Effector memory CD8-positive, alpha-beta T cell (primary cell): Measurements from ENCODE around the gene HEXA.

Experiments used
- ATAC-seq: fragments of 150-1000 bp; cut with Tn5 transposase; replicated peaks from 2 replicates; pipeline ENCODE4 v1.10.0; 2021; ENCODE audit warnings: mild to moderate bottlenecking, moderate library complexity
- DNase-seq, 3 experiments: peaks; one replicate each; pipeline ENCODE4 v3.0.0; 2021
- H3K27ac Mint-ChIP-seq, 2 donors: one replicate each; pipeline ENCODE4 v1.8.0; 2022; ENCODE audit warnings: mild to moderate bottlenecking in 2 of 2, mixed read lengths in 2 of 2, moderate library complexity in 2 of 2
- H3K27me3 Mint-ChIP-seq, 2 donors: one replicate each; pipeline ENCODE4 v1.8.0; 2022; ENCODE audit warnings: mixed read lengths in 2 of 2
- H3K36me3 Mint-ChIP-seq: one replicate; pipeline ENCODE4 v1.8.0; 2022; ENCODE audit warnings: mild to moderate bottlenecking, moderate library complexity, mixed read lengths; ENCODE audit not compliant: insufficient read depth
- H3K4me1 Mint-ChIP-seq, 2 donors: one replicate each; pipeline ENCODE4 v1.8.0; 2022; ENCODE audit warnings: low read depth in 2 of 2, mixed read lengths in 2 of 2
- H3K4me3 Mint-ChIP-seq, 2 donors: one replicate each; pipeline ENCODE4 v1.8.0; 2022; ENCODE audit warnings: mild to moderate bottlenecking in 2 of 2, mixed read lengths in 2 of 2, moderate library complexity in 2 of 2
- H3K9me3 Mint-ChIP-seq, 2 donors: one replicate each; pipeline ENCODE4 v1.8.0; 2022; ENCODE audit warnings: mixed read lengths in 2 of 2

Gene HEXA

DNA sequence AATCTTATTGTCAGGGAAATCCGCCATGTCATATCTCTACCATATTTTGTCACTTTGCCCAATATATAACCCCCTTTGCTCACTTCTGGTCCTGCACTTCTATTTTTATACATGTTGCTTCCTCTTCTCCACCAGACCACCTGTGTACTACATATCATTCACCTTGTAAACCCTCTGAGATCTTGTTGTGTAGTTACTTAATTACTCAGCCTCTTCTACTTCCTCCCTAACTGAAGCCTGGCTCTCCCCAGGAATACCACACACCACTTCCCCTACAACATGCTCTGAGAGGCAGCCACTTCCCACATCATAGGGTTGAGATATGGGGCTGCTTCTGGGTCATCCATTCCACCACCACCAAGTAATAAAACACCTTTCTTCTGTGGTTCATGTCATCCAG is 10.0 kb downstream of the HEXA start:
- peaks cover 19% of the 10 kb centered on the region for H3K36me3 Mint-ChIP-seq
- peak overlapping the region in 1 of 2 donors; percentile 3 for H3K4me3 Mint-ChIP-seq
- DNase-seq, result peak in 2 of 3 experiments; percentile 18 to 23
- ATAC-seq, result peak; percentile 97
- peak overlapping the region; percentile 33 to 69 for H3K27ac Mint-ChIP-seq
- no peaks in the 10 kb centered on the region for H3K27me3 Mint-ChIP-seq
- H3K4me1 Mint-ChIP-seq, result peaks cover 31 to 36% of the 10 kb centered on the region in 2 donors
- no peaks in the 10 kb centered on the region for H3K9me3 Mint-ChIP-seq

DNA sequence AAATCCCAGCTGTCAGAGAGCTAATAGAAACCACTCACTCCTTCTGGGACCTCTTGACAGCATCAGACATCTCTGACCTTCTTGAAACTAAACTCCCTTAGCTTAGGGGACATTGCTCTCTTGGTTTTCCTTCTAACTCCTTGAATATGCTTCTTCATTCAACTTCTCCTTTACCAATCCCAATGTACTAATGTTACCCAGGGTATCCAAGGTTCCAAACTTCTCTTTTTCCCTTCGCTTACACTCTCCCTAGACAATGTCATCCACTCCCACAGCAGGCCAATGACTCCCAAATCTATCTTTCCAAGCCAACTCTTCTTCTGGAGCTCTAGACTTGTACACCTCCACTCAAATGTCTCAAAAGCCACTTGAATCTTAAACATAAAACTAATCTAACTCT is 14.6 kb downstream of the HEXA start:
- no peaks in the 10 kb centered on the region for H3K36me3 Mint-ChIP-seq
- no peak for DNase-seq
- H3K27ac Mint-ChIP-seq, result no peak overlapping the region
- H3K27me3 Mint-ChIP-seq, result no peaks in the 10 kb centered on the region
- no peaks in the 10 kb centered on the region for H3K9me3 Mint-ChIP-seq
- H3K4me1 Mint-ChIP-seq, result peaks cover 24% of the 10 kb centered on the region in 2 donors
- no peak for ATAC-seq
- no peak overlapping the region for H3K4me3 Mint-ChIP-seq

DNA sequence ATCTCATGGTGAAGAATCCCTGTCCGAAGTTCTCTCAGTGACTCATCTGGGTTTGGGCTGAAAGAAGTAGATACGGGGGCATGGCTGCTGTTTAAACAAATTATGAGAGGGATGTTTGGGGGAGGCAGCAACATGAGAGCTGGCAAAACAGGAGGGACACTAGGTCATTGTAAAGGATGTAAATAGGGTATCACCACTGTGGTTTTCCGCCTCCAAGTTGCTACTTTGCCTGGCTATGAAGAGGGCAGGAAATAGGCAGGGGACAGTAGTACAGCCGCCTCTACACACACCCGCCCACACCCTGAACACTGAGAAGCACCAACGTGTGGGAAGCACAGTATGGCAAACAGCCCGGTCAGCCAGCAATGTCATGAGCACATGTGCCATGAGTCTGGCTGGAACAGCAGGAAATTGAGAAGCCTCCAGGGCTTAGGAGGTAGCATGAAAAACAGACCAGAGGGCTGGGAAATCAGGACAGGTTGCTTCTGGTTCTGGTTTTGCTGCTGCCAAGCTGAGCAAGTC is 17.1 kb downstream of the HEXA start:
- ATAC-seq (peak; percentile 87), DNase-seq (no peak)

DNA sequence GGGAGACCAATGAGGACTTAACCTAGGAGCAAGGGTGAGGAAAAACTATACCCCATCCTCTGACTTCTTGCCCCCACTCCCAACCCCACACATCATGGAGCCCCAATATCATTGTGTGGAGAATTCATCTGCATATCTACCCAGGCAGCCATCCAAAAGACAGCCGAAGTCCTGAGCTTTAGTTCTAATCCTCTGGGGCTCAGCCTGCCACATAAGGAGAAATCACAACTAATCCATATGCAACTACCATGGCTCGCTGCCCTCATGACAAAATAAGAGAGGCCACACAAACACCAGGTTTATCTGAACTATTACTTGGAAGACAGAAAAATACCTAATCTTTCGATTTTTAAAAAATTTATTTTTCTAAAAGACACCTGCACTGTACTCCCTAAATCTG is 17.7 kb downstream of the HEXA start:
- ATAC-seq (no peak), DNase-seq (no peak)
- Mint-ChIP-seq H3K36me3 (peaks cover 18% of the 10 kb centered on the region), H3K4me1 (peaks cover 16% of the 10 kb centered on the region in 2 donors), H3K27me3 (no peaks in the 10 kb centered on the region), H3K27ac (peak overlapping the region; percentile 13 to 66), H3K9me3 (no peaks in the 10 kb centered on the region), H3K4me3 (no peak overlapping the region)

More for the DNA sequence above, 17.1 kb downstream of the HEXA start:
- H3K27me3 Mint-ChIP-seq, result no peaks in the 10 kb centered on the region
- H3K9me3 Mint-ChIP-seq, result no peaks in the 10 kb centered on the region
- peak overlapping the region; percentile 27 to 32 for H3K4me3 Mint-ChIP-seq
- H3K27ac Mint-ChIP-seq, result peak overlapping the region in 1 of 2 donors; percentile 66
- peaks cover 16% of the 10 kb centered on the region in 2 donors for H3K4me1 Mint-ChIP-seq
- H3K36me3 Mint-ChIP-seq, result peaks cover 13% of the 10 kb centered on the region

GRCh38 chr15:72354496-72354895 is 21.3 kb downstream of the HEXA start:
- no peaks in the 10 kb centered on the region for H3K27me3 Mint-ChIP-seq
- H3K27ac Mint-ChIP-seq, result no peak overlapping the region
- no peaks in the 10 kb centered on the region for H3K9me3 Mint-ChIP-seq
- H3K4me3 Mint-ChIP-seq, result no peak overlapping the region
- peaks cover 16% of the 10 kb centered on the region in 2 donors for H3K4me1 Mint-ChIP-seq
- DNase-seq, result no peak
- H3K36me3 Mint-ChIP-seq, result peaks cover 51% of the 10 kb centered on the region
- ATAC-seq, result no peak

GRCh38 chr15:72353266-72353665 is 22.5 kb downstream of the HEXA start:
- peak overlapping the region in 1 of 2 donors; percentile 26 for H3K27ac Mint-ChIP-seq
- no peaks in the 10 kb centered on the region for H3K27me3 Mint-ChIP-seq

DNA sequence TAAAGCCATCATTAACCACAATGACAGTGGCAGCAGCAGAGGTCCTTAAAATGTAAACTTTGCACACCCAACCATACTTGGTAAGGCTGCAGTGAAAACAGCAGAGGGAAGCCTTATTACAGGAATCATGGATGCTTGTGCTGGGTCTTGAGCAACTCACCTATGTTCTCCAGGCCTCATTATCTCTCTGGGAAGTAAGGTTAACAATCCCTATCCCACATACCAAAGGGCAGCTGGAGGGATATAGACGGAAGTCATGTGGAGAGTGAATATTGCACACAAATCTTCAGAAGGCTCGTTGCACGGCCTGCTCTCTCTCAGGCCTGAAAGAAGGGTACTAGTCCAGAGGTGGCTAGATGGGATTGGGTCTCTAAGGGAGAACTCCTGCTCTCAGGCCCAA is 30.0 kb downstream of the HEXA start:
- Mint-ChIP-seq H3K9me3 (no peaks in the 10 kb centered on the region), H3K27ac (no peak overlapping the region), H3K4me1 (no peaks in the 10 kb centered on the region), H3K36me3 (peaks cover 41% of the 10 kb centered on the region), H3K27me3 (no peaks in the 10 kb centered on the region), H3K4me3 (no peak overlapping the region)
- no peak for ATAC-seq
- DNase-seq, result no peak

More at GRCh38 chr15:72353266-72353665, 22.5 kb downstream of the HEXA start:
- Mint-ChIP-seq H3K36me3 (peaks cover 60% of the 10 kb centered on the region), H3K4me1 (peaks cover 5 to 6% of the 10 kb centered on the region in 2 donors), H3K9me3 (no peaks in the 10 kb centered on the region), H3K4me3 (no peak overlapping the region)
- no peak for ATAC-seq
- no peak for DNase-seq

DNA sequence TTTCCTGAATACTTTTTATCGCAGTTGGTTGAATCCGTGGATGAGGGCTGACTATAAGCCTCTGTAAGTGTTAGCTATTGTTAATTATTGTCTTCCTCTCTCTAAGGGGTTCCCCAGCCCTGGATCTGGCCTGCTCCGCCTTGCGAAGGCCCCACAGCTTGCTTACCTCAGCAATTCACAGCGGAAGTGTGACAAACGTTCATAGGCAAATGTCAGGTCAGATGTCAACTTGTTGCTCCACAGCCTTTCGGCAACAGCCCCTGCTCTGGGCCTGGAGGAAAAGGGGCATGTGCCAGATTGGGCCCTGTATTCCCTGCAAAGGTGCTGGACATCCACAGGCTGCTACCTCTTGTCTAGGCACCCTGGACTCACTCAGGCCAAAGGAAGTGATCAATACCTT is 30.5 kb downstream of the HEXA start:
- DNase-seq (no peak), ATAC-seq (no peak)
- no peaks in the 10 kb centered on the region for H3K27me3 Mint-ChIP-seq
- H3K4me3 Mint-ChIP-seq, result no peak overlapping the region
- H3K4me1 Mint-ChIP-seq, result no peaks in the 10 kb centered on the region
- no peak overlapping the region for H3K27ac Mint-ChIP-seq
- H3K36me3 Mint-ChIP-seq, result peaks cover 38% of the 10 kb centered on the region
- H3K9me3 Mint-ChIP-seq, result no peaks in the 10 kb centered on the region

- Mint-ChIP-seq H3K4me3 (no peak overlapping the region), H3K36me3 (peaks cover 37% of the 10 kb centered on the region), H3K27me3 (no peaks in the 10 kb centered on the region), H3K4me1 (no peaks in the 10 kb centered on the region), H3K9me3 (no peaks in the 10 kb centered on the region), H3K27ac (no peak overlapping the region)
- DNase-seq (no peak), ATAC-seq (no peak)
These were observed 31.2 kb downstream of the HEXA start for GRCh38 chr15:72344602-72345001.

DNA sequence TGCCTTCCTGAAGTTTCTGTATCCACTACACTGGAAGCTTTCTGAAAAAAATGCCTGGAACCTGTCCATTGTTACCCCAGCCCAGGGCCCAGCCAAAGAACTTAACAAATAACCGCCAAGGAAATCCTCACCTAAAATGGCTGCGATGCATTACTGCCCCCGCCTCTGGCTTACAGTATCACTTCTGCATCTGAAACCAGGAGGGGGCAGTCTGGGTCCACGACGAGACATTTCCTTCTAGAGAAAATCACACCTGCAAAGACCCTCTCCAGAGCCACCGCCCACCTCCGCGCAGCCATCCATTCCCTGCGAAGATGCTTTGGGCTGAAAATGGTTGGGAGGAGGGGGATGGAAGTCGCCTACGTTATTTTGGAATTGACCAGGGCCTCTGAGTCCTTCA is 33.4 kb downstream of the HEXA start:
- Mint-ChIP-seq H3K9me3 (no peaks in the 10 kb centered on the region), H3K27me3 (no peaks in the 10 kb centered on the region), H3K4me1 (no peaks in the 10 kb centered on the region), H3K4me3 (no peak overlapping the region), H3K27ac (peak overlapping the region in 1 of 2 donors; percentile 46), H3K36me3 (peaks cover 29% of the 10 kb centered on the region)
- ATAC-seq (no peak), DNase-seq (peak in 1 of 3 experiments; percentile 10)

DNA sequence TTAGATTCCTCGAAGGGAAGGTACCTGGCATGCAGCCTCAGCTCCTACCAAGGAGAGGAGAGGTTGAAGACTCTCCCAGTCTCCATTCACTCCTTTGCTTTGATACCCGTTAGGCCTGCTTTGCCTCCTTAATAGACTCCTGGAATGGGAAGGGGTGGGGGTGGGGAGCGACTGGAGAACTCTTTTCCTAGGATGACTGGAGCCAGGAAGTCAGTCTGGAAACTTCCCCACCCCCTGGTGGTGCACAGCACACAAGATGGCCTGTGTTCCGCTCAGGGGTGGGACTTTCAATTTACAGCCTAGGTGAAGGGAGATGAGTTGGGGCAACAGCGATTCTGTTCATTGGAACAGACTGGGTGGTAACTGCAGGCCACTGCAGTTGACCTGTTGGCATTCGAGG is 34.5 kb downstream of the HEXA start:
- Mint-ChIP-seq H3K36me3 (peaks cover 21% of the 10 kb centered on the region), H3K27ac (no peak overlapping the region), H3K9me3 (no peaks in the 10 kb centered on the region), H3K4me1 (no peaks in the 10 kb centered on the region), H3K4me3 (no peak overlapping the region), H3K27me3 (no peaks in the 10 kb centered on the region)
- DNase-seq (no peak), ATAC-seq (no peak)

DNA sequence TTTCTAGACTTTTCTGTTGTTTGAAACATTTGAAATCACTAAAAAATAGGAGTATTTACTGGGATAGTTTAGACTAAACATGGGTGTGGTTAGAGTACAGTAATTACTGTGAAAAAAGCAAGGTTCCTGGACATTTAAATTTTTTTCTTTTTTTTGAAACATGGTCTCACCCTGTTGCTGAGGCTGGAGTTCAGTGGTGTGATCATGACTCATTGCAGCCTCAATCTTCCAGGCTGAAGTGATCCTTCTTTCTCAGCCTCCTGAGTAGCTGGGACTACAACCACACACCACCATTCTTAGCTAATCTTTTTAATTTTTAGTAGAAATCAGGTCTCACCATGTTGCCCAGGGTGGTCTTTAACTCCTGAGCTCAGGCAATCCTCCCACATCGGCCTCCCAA is 35.4 kb downstream of the HEXA start:
- Mint-ChIP-seq H3K27me3 (no peaks in the 10 kb centered on the region), H3K4me1 (no peaks in the 10 kb centered on the region), H3K36me3 (peaks cover 14% of the 10 kb centered on the region), H3K4me3 (no peak overlapping the region), H3K27ac (peak overlapping the region in 1 of 2 donors; percentile 20), H3K9me3 (no peaks in the 10 kb centered on the region)
- ATAC-seq, result no peak
- DNase-seq, result no peak

GRCh38 chr15:72339777-72340177 is 36.0 kb downstream of the HEXA start:
- Mint-ChIP-seq H3K27me3 (no peaks in the 10 kb centered on the region), H3K9me3 (no peaks in the 10 kb centered on the region), H3K27ac (peak overlapping the region in 1 of 2 donors; percentile 20), H3K4me1 (no peaks in the 10 kb centered on the region), H3K36me3 (peaks cover 12% of the 10 kb centered on the region), H3K4me3 (no peak overlapping the region)
- ATAC-seq (no peak), DNase-seq (no peak)

DNA sequence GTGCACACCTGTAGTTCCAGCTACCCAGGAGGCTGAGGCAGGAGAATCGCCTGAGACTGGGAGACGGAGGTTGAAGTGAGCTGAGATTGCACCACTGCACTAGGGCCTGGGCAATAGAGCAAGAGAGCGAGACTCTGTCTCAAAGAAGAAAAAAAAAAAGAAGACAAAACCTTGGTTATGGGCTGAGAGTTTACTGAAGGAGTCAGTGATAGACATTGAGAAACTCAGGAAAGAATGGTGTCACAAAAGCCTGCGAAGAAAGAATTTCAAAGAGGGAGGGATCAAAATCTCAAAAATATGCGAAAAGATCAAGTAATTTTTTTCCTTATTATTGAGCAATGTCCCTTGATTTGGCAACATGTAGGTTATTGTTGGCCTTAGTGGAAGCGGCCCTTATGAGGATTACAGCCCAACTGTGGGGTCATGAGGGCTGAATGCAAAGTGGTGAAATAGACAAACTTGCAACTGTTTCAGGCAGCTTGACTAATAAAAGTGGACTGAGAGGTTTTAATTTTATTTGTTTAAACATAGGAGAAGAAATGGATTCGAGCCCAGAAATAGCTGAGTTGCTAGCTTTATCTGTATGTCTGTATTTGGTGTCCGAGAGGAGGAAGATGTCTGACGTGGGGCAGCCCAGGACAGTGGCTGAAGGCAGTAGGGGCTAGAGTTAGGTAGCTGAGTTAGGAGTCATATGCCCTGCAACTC is 37.0 kb downstream of the HEXA start:
- no peaks in the 10 kb centered on the region for H3K27me3 Mint-ChIP-seq
- no peak overlapping the region for H3K4me3 Mint-ChIP-seq
- DNase-seq (no peak), ATAC-seq (no peak)
- no peaks in the 10 kb centered on the region for H3K9me3 Mint-ChIP-seq
- peak overlapping the region in 1 of 2 donors; percentile 32 for H3K27ac Mint-ChIP-seq
- H3K36me3 Mint-ChIP-seq, result peaks cover 12% of the 10 kb centered on the region
- no peaks in the 10 kb centered on the region for H3K4me1 Mint-ChIP-seq
